Raji (cell line): ENCODE measurements around the gene SURF2.

Source experiments
- POLR2A ChIP-seq: IDR thresholded peaks from 2 replicates; pipeline ENCODE4 v1.6.1; 2011; ENCODE audit warnings: low read depth, low read length, control low read depth; ENCODE audit not compliant: insufficient read depth

Gene SURF2

DNA sequence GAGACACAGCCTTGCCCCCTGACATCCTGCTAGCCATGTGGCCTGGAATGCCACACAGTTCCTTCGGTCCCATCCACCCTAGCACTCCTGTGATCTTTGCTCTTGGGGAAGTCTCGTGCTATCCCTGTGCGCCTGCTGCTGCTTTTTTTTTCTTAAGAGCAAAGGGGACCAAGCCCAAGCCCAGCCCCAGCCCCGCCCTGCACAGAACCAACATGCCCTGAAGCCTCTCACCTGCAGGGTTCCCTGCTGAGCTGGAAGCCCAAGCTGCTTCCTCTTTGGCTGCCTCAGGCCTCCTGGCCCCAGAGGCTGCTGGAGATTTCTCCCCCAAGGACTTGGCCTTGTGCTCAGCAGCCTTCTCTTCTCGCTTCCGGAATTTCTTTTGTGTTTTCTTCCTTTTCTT, 22.2 kb upstream of the SURF2 start:
- TF ChIP-seq POLR2A, result no peak

- TF ChIP-seq POLR2A, result peak; percentile 91
Observed at GRCh38 chr9:133335924-133336811, 20.2 kb upstream of the SURF2 start, which contains the start of gene SURF6. TSS of gene SURF6 (minus strand) at chr9:133336188. CDS start at chr9:133336132, 56 bp downstream.

- TF ChIP-seq POLR2A, result no peak
Observed at GRCh38 chr9:133339641-133340040, 16.7 kb upstream of the SURF2 start.

DNA sequence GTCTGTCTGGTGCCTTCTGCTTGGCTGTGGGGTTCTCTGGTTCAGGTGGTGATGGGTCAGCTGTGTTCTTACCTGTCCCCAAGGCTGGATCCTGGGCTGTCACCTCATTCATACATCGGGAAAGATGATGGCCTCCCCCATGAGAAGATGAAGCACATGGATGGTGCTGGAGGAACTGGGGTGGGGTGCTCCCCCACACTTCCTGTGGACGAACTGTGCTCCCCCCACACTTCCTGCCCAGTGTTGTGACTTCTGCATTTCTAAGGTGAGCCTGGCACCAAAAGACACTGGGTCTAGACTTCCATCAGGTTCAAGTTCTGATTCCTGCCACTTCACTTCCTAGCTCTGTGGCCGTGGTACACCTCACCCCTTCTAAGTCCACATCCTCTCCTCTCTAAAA, 16.1 kb upstream of the SURF2 start:
- TF ChIP-seq POLR2A, result no peak

DNA sequence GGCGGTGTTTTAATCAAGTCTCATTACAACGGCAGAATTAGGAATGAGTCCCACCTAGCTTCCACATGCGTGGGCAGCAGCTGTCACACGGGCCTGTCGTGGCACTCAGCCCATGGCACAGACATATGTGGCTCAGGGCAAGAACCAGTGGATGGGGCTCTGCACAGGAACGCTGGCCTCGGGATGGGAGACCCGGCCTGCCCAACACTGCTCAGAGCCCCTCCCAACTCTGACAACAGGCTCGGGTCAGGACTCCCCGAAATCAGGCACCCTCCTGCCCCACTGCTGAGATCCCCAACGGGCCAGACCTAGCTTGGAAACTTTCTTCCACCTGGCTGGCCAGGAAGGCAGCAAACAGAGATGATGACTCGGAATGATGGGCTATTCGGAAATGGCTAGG, 15.4 kb upstream of the SURF2 start:
- no peak for TF ChIP-seq POLR2A

DNA sequence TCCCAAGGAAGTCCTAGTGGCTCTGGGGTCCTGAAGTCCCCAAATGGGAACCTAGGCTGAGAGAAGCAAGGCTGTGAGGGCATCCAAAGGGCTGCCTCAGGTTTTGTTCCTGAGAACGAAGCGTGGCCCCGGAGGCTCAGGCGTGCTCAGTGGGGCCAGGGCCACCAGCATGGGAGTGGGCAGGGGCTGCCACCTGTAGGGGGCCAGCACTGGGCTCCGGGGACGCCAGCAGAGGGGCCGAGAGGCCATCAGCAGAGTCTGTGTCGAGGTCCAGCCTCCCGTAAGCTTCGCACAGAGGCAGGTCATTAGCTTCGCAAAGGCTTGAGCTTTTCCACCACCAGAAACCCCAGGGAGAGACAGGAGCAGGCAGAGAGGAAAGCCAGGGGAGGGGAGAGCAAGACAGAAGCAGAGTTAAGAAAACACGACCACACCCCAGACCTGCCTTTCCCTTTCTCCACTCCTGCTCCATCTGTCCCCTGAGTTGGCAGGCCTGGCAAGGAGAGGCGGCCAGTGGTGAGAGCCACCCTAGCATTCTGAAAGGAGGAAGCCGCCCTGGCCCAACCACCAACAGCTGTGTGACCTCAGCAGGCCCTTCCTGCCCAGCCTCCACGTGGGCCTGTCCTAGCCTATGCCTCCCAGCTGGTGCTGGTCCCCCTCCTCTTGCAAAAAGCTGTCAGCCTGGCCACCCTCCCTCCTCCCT, 14.8 kb upstream of the SURF2 start:
- TF ChIP-seq POLR2A, result no peak

GRCh38 chr9:133342069-133342406, 14.3 kb upstream of the SURF2 start:
- TF ChIP-seq POLR2A, result no peak

GRCh38 chr9:133342570-133342969, 13.8 kb upstream of the SURF2 start:
- TF ChIP-seq POLR2A, result no peak

GRCh38 chr9:133344071-133344470, 12.3 kb upstream of the SURF2 start:
- no peak for TF ChIP-seq POLR2A

DNA sequence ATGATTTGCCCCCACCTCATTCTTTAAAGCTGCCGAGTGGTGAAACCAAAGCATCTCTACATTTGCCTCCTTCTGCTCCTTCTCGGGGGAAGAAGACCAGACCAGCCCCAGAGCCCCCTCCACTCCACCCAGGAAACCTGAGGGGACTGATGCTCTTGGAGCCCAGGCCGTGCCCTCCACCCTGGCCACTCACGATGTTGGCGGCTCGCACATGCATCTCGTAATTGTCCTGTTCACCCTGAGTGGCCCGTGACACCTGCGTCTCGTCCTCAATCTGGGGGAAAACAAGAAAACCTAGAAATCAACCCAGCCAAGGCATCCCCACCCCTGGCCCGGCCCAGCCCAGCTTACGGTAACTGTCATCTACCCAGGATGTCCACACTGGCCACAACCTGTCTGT, 11.4 kb upstream of the SURF2 start:
- TF ChIP-seq POLR2A, result no peak

- TF ChIP-seq POLR2A, result no peak
Observed at GRCh38 chr9:133345596-133345995, 10.8 kb upstream of the SURF2 start.

- TF ChIP-seq POLR2A, result no peak
Observed at GRCh38 chr9:133346021-133346785, 10.1 kb upstream of the SURF2 start.

DNA sequence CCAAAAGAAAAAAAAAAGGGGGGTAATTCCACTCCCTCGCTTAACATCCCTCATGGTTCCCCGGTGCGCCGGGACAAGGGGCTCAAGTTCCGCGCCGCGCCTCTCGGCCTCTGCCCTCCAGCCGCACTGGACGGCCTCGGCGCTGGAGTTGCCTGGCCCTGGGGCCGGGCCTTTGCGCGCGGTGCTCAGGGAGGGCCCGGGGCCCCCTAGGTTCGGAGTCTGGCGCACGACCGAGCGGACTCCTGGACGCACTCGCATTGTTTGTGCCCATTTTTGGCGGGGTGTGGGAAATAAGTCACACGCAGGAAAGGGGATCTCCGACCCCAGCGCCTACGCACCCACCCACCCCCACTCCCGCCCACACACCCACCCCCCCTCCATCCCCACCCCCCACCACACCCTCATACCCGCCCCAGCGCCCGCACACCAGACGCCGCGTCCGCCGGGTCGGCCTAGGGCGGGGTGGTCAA, 8.8 kb upstream of the SURF2 start:
- TF ChIP-seq POLR2A, result no peak

DNA sequence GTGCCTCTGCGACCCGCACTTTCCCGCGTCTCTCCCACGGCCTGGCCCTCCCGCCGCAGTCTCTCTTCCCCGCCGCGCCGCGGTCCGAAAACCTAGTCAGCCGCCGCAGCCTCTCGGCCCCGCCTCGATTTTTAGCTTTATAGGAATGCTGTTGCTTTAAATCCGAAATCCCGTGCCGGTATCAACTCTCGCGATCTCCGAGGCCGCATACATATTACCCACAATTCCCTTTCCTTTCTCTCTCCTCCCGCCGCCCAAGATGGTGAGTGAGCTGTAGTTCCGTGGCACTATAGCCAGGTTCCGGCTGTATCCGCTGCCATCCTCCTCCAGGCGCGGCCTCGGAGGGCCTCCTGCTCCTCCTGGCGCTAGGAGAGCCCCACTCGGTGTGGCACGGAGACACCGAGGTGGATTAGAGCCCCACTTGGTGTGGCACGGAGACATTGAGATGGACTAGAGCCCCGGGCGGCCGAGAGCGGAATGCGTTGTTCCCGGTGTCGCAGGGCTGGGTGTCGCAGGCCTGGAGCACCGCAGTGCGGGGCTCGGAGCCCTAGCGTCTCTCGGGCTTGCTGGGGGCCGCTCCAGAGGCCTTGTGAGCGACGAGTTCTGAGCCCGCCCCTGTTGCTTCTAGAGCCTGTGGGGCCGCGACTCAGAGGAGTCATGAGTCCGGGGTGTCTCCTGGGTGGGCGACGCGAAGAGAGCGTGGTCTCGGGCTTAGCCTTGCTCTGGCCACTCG, 8.2 kb upstream of the SURF2 start, which contains the start of the genes MED22 and RPL7A:
MED22 (minus strand) TSS at position 147 of the 733 bp plus-strand sequence. CDS start 1,469 bp downstream, outside the sequence.
RPL7A (plus strand) TSS at position 234 of the 733 bp plus-strand sequence; CDS start at position 260, 26 bp downstream.
- peak; percentile 98 for TF ChIP-seq POLR2A

GRCh38 chr9:133348718-133349573, 7.4 kb upstream of the SURF2 start:
- TF ChIP-seq POLR2A, result no peak
